ENCODE results near the gene HLA-DRB1.
"Not testable (repeated sequence)": the region's sequence is repeated elsewhere in the genome, so short reads cannot be mapped to it uniquely, and the experiment has no call there.

HLA-DRB1 gene

DNA sequence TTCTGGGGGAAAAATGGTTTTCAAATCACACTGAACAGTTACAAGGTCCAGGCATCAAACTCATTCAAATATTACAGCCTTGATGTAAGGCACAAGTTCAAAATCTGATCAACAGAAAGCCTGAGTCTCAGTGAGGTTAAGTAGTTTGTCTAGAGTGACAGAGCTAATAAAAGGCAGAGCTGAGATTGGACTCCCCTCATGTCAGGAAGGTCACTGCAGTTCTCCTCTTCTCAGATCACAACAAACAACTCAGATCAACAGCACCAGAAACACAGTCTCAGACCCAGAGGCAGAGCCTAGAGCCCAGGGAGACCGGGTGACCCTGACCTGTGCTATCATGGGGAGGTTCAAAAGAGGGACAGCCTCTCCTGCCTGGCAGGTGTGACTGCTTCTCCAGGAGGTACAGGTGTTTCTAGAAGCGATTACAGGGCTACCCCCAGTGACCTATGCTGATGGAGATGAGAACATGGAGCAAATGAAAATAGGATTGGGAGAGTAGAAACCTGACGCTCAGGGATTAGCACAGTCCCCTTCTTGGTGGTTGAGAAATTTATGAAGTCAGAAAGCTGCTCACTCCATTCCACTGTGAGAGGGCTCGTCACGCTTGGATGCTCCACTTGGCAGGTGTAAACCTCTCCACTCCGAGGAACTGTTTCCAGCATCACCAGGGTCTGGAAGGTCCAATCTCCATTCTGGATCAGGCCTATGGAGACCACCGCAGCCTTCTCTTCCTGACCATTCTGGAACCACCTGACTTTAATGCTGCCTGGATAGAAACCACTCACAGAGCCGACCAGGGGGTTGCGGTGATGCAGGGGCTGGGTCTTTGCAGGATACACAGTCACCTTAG lies 35.3 kb downstream of the HLA-DRB1 start:
- no peak for DNase-seq

GRCh38 chr6:32553037-32553742 lies 36.5 kb downstream of the HLA-DRB1 start:
- no peak for DNase-seq

DNA sequence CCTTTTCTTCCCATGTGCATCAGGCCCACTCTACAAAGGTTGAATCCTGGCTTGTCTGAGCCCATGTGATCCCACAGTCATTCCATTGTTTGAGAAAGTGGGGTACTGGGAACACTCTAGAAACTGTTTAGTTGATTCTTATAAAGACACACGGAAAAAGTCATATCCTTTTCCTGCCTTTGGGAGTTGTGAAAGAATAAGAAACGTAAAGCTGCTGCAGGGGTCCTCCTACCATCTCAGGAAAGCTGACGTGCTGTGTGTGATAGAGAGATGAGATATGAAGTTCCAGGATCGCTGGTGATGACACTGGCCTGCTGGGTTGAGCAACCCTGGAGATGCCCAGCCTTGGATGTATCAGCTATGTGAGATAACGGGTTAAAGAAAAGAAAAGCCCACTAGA lies 38.2 kb downstream of the HLA-DRB1 start:
- DNase-seq, result no peak

DNA sequence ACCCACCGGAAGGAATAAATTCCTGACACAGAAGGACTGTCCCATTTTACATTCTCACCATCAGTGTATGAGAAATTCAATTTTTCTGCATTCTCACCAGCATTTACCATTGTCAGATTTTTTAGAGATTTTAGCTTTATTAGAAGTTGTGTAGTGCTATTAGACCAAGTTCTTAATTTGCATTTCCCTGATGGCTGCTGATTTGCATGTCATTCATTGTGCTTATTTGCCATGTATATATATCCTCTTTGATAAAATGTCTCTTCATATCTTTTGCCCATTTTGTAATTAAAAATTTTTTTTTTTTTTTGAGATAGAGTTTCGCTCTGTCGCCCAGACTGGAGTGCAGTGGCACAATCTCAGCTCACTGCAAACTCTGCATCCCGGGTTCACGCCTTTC lies 49.8 kb downstream of the HLA-DRB1 start:
- DNase-seq, result no peak

DNA sequence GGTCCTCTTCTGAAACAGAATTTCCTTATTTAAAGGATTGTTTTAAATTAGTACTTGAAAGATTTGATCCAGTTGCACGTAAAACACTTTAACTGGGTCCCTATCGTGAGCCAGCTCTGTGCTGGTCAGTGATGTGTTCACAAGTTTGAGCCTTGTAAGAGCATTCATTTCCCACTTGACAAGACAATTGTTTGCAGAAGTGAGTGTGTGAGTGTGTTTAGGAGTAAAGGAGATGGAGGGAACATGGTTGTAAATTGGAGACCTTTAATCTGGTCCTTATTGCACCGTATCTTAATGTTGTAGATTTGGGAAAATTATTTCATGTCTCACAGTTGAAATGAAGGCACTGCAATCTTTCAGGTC lies 59.2 kb downstream of the HLA-DRB1 start:
- DNase-seq, result not testable (repeated sequence)

DNA sequence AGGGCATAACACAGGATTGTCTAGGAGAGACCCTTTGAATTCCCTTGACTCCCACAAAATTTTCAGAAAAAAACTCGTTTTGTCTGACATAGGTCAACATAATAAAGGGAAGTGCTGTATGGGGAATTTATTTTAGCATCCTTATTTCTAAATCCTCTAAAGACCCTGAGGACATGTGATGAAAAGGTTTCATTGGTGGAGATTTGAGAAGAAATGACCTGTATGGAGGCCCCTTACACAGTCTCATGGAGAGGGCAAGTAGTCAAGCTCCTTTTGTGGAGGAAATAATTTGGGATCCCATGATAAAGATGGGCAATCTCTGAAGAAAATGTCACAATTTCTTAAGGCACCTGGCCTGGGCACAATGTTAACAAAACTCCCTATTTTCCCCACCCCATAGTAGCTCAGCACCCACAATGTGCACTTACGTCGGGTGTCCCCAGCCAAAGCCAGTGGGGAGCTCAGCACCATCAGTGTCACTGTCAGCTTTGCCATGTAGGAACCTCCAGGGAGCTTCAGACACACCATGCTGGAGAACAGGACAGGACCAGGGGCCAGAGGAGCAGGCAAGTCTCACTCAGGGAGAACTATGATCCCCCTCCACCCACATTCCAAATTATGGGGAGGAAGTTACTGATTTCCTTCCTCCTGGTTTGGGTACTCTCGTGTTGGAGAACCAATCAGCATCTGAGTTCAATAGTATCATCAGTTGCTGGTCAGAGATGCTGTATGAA lies 59.8 kb downstream of the HLA-DRB1 start, which contains the start of gene HLA-DRB5:
Gene HLA-DRB5 (minus strand): TSS at position 591 of the 734 bp plus-strand sequence. CDS start 63 bp downstream, at position 528.
- peak; percentile 24 for DNase-seq

All from CD4-positive, alpha-beta T cell treated with Interleukin-4 for 4 hours (primary cell).